Measurements from ENCODE around the gene TRIM33. TPM values are rescaled to one million over a fixed set of nuclear protein-coding genes. Genes with fewer than 3 reads are reported as not detected.

TRIM33 gene
- total and polyA plus RNA-seq, 4 donors: 9.5 to 102 (median 18.8) TPM

DNA sequence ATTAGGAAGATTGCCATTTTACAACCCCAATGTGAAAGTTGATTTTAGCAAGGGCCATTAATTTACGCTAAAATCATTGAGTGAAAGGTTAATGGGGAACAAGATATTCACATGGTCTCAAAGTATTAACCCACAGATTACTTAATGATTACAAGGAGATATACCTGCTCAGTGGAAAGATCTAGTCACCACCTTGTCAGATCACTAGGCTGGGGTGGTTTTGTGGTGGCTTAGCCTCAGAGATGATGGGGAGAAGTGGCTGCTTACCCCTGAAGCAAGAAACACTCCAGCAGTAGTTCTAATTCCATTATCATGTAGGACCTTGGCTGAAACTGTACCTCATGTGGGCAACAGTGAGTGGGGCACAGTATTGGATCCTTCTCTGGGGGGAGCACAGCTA lies 20.1 kb upstream of the TRIM33 start:
- TF ChIP-seq, protein P1, sequence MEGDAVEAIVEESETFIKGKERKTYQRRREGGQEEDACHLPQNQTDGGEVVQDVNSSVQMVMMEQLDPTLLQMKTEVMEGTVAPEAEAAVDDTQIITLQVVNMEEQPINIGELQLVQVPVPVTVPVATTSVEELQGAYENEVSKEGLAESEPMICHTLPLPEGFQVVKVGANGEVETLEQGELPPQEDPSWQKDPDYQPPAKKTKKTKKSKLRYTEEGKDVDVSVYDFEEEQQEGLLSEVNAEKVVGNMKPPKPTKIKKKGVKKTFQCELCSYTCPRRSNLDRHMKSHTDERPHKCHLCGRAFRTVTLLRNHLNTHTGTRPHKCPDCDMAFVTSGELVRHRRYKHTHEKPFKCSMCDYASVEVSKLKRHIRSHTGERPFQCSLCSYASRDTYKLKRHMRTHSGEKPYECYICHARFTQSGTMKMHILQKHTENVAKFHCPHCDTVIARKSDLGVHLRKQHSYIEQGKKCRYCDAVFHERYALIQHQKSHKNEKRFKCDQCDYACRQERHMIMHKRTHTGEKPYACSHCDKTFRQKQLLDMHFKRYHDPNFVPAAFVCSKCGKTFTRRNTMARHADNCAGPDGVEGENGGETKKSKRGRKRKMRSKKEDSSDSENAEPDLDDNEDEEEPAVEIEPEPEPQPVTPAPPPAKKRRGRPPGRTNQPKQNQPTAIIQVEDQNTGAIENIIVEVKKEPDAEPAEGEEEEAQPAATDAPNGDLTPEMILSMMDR (IDR thresholded peaks at IDR 0.05; ENCODE audit: control extremely low read depth, extremely low read depth): no peak
- Histone ChIP-seq H3K27ac (ENCODE audit: low read depth in 1 of 2, low read length in 1 of 2) (no peak overlapping the region), H3K9ac (ENCODE audit: insufficient read depth in 1 of 2, low read length in 2 of 2) (no peak overlapping the region), H3K4me1 (ENCODE audit: control insufficient read depth in 5 of 5, insufficient read depth in 5 of 5, low read length in 5 of 5) (no peaks in the 10 kb centered on the region), H3K9me3 (ENCODE audit: control insufficient read depth in 4 of 4, insufficient read depth in 3 of 4, low read length in 3 of 4) (no peaks in the 10 kb centered on the region), H3K4me3 (no peak overlapping the region), H3K27me3 (ENCODE audit: control insufficient read depth in 3 of 3, insufficient read depth in 3 of 3, low read length in 2 of 3) (no peaks in the 10 kb centered on the region), H3K36me3 (ENCODE audit: control insufficient read depth in 4 of 4, insufficient read depth in 4 of 4, low read length in 4 of 4) (no peaks in the 10 kb centered on the region)
- ATAC-seq (ENCODE audit: insufficient read depth, low FRiP score) (no peak), DNase-seq (no peak)
- 51 to 97% methylated on average over 1 of the region's 1 CpG for WGBS, 2 donors

GRCh38 chr1:114530224-114530623 lies 19.2 kb upstream of the TRIM33 start:
- no peaks in the 10 kb centered on the region for H3K4me1 ChIP-seq (ENCODE audit: control insufficient read depth in 5 of 5, insufficient read depth in 5 of 5, low read length in 5 of 5)
- H3K9ac ChIP-seq (ENCODE audit: insufficient read depth in 1 of 2, low read length in 2 of 2): no peak overlapping the region
- no peak for DNase-seq
- no peaks in the 10 kb centered on the region for H3K9me3 ChIP-seq (ENCODE audit: control insufficient read depth in 4 of 4, insufficient read depth in 3 of 4, low read length in 3 of 4)
- no peaks in the 10 kb centered on the region for H3K36me3 ChIP-seq (ENCODE audit: control insufficient read depth in 4 of 4, insufficient read depth in 4 of 4, low read length in 4 of 4)
- WGBS, 2 donors: 93 to 98% methylated on average over 2 of the region's 2 CpGs
- ATAC-seq (ENCODE audit: insufficient read depth, low FRiP score): no peak
- H3K4me3 ChIP-seq: no peak overlapping the region
- TF ChIP-seq, protein P1 (IDR thresholded peaks at IDR 0.05; ENCODE audit: control extremely low read depth, extremely low read depth): no peak
- H3K27me3 ChIP-seq (ENCODE audit: control insufficient read depth in 3 of 3, insufficient read depth in 3 of 3, low read length in 2 of 3): no peaks in the 10 kb centered on the region
- H3K27ac ChIP-seq (ENCODE audit: low read depth in 1 of 2, low read length in 1 of 2): no peak overlapping the region

- no peak overlapping the region for H3K27ac ChIP-seq (ENCODE audit: low read depth in 1 of 2, low read length in 1 of 2)
- no peak for ATAC-seq (ENCODE audit: insufficient read depth, low FRiP score)
- DNase-seq: no peak
These were observed 13.9 kb upstream of the TRIM33 start for GRCh38 chr1:114524944-114525343.

DNA sequence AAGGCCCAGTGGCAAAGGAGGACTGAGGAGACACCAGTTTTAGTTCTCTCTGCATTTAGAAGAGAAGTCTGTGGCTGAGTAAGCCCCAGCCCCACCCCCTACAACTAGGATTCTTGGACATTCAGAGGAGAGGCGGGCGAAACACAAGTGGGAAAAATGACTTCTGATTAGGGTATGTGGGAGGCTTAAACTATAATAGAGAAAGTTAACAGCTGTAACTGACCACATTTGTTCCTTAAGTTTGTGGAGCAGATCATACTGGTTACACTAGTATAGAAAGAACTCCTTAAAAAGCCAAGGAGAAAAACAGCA lies 11.2 kb upstream of the TRIM33 start:
- Histone ChIP-seq H3K27me3 (ENCODE audit: control insufficient read depth in 3 of 3, insufficient read depth in 3 of 3, low read length in 2 of 3) (no peaks in the 10 kb centered on the region), H3K36me3 (ENCODE audit: control insufficient read depth in 4 of 4, insufficient read depth in 4 of 4, low read length in 4 of 4) (no peaks in the 10 kb centered on the region), H3K9me3 (ENCODE audit: control insufficient read depth in 4 of 4, insufficient read depth in 3 of 4, low read length in 3 of 4) (no peaks in the 10 kb centered on the region), H3K27ac (ENCODE audit: low read depth in 1 of 2, low read length in 1 of 2) (no peak overlapping the region), H3K4me3 (no peak overlapping the region), H3K9ac (ENCODE audit: insufficient read depth in 1 of 2, low read length in 2 of 2) (no peak overlapping the region), H3K4me1 (ENCODE audit: control insufficient read depth in 5 of 5, insufficient read depth in 5 of 5, low read length in 5 of 5) (no peaks in the 10 kb centered on the region)
- no peak for DNase-seq
- WGBS, 2 donors: 67 to 78% methylated on average over 2 of the region's 2 CpGs
- no peak for ATAC-seq (ENCODE audit: insufficient read depth, low FRiP score)
- TF ChIP-seq, protein P1 (IDR thresholded peaks at IDR 0.05; ENCODE audit: control extremely low read depth, extremely low read depth): no peak

More at GRCh38 chr1:114524944-114525343, 13.9 kb upstream of the TRIM33 start:
- Histone ChIP-seq H3K4me1 (ENCODE audit: control insufficient read depth in 5 of 5, insufficient read depth in 5 of 5, low read length in 5 of 5) (no peaks in the 10 kb centered on the region), H3K4me3 (no peak overlapping the region), H3K9me3 (ENCODE audit: control insufficient read depth in 4 of 4, insufficient read depth in 3 of 4, low read length in 3 of 4) (no peaks in the 10 kb centered on the region), H3K27me3 (ENCODE audit: control insufficient read depth in 3 of 3, insufficient read depth in 3 of 3, low read length in 2 of 3) (no peaks in the 10 kb centered on the region), H3K36me3 (ENCODE audit: control insufficient read depth in 4 of 4, insufficient read depth in 4 of 4, low read length in 4 of 4) (no peaks in the 10 kb centered on the region), H3K9ac (ENCODE audit: insufficient read depth in 1 of 2, low read length in 2 of 2) (no peak overlapping the region)
- TF ChIP-seq, protein P1 (IDR thresholded peaks at IDR 0.05; ENCODE audit: control extremely low read depth, extremely low read depth): no peak

Measured in lung (tissue), 12 donors.